Activated CD4-positive, CD25-positive, alpha-beta regulatory T cell treated with anti-CD3 and anti-CD28 coated beads, Interleukin-2, amount 50 U/mL, for 16 hours (primary cell): ENCODE data around the gene SH3BP1.
"Not testable (repeated sequence)": the region's sequence is repeated elsewhere in the genome, so short reads cannot be mapped to it uniquely, and the experiment has no call there.

Experiments used
- DNase-seq: peaks from one replicate; pipeline ENCODE4 v3.0.0-alpha.2; 2020; ENCODE audit warnings: low read depth, low spot score

The SH3BP1 gene

GRCh38 chr22:37639070-37639760, at the start of gene SH3BP1:
SH3BP1 (plus strand) TSS chr22:37639669; CDS start chr22:37639788, 119 bp downstream.
- no peak for DNase-seq

GRCh38 chr22:37591081-37591480, 48.4 kb upstream of the SH3BP1 start:
- DNase-seq: not testable (repeated sequence)

GRCh38 chr22:37591823-37592404, 47.6 kb upstream of the SH3BP1 start:
- no peak for DNase-seq

- no peak for DNase-seq
Measured at GRCh38 chr22:37594237-37594636, 45.2 kb upstream of the SH3BP1 start.

- DNase-seq: no peak
Measured at GRCh38 chr22:37599153-37599552, 40.3 kb upstream of the SH3BP1 start.

- no peak for DNase-seq
Measured at GRCh38 chr22:37601203-37601539, 38.3 kb upstream of the SH3BP1 start.

GRCh38 chr22:37601540-37602442, 37.7 kb upstream of the SH3BP1 start:
- DNase-seq: no peak

- not testable (repeated sequence) for DNase-seq
Measured at GRCh38 chr22:37602546-37603277, 36.8 kb upstream of the SH3BP1 start.

GRCh38 chr22:37604074-37604473, 35.4 kb upstream of the SH3BP1 start:
- no peak for DNase-seq

- peak; percentile 30 for DNase-seq
Measured at GRCh38 chr22:37604875-37605274, 34.6 kb upstream of the SH3BP1 start.

- peak; percentile 80 for DNase-seq
Measured at GRCh38 chr22:37607010-37607934, 32.2 kb upstream of the SH3BP1 start.

- DNase-seq: no peak
Measured at GRCh38 chr22:37607935-37608476, 31.5 kb upstream of the SH3BP1 start.

- peak; percentile 90 for DNase-seq
Measured at GRCh38 chr22:37608477-37609239, 30.8 kb upstream of the SH3BP1 start, which contains the start of gene GGA1. GGA1 (plus strand) TSS chr22:37608834; CDS start chr22:37608861, 27 bp downstream.

- DNase-seq: no peak
Measured at GRCh38 chr22:37609240-37610152, 30.0 kb upstream of the SH3BP1 start.

GRCh38 chr22:37610153-37610475, 29.4 kb upstream of the SH3BP1 start:
- not testable (repeated sequence) for DNase-seq

GRCh38 chr22:37610480-37611129, 28.9 kb upstream of the SH3BP1 start:
- no peak for DNase-seq

- no peak for DNase-seq
Measured at GRCh38 chr22:37611207-37611606, 28.3 kb upstream of the SH3BP1 start.
